Hematopoietic multipotent progenitor cell treated with erythropoietin and hydrocortisone succinate and interleukin-3 and kit ligand, for 8 days (in vitro differentiated cells): Measurements from ENCODE around the gene NFKBIA.
"Not testable (repeated sequence)": the region's sequence is repeated elsewhere in the genome, so short reads cannot be mapped to it uniquely, and the experiment has no call there.

Source experiments
- DNase-seq: peaks from one replicate; pipeline ENCODE4 v3.0.0-alpha.2; 2015

The NFKBIA gene

GRCh38 chr14:35388656-35389314 is 15.8 kb downstream of the NFKBIA start:
- DNase-seq: no peak

GRCh38 chr14:35387713-35388579 is 16.6 kb downstream of the NFKBIA start:
- no peak for DNase-seq

- DNase-seq: no peak
Observed at GRCh38 chr14:35387219-35387618, 17.3 kb downstream of the NFKBIA start.

GRCh38 chr14:35386673-35387125 is 17.9 kb downstream of the NFKBIA start:
- DNase-seq: no peak

GRCh38 chr14:35385042-35385839 is 19.3 kb downstream of the NFKBIA start:
- DNase-seq: no peak

GRCh38 chr14:35384455-35385041 is 20.0 kb downstream of the NFKBIA start:
- no peak for DNase-seq

- no peak for DNase-seq
Observed at GRCh38 chr14:35383569-35384454, 20.7 kb downstream of the NFKBIA start.

GRCh38 chr14:35380794-35381193 is 23.8 kb downstream of the NFKBIA start:
- DNase-seq: no peak

GRCh38 chr14:35379234-35379933 is 25.2 kb downstream of the NFKBIA start:
- not testable (repeated sequence) for DNase-seq

GRCh38 chr14:35378425-35379233 is 25.9 kb downstream of the NFKBIA start:
- no peak for DNase-seq

- no peak for DNase-seq
Observed at GRCh38 chr14:35375558-35376025, 29.0 kb downstream of the NFKBIA start.

GRCh38 chr14:35374263-35374712 is 30.3 kb downstream of the NFKBIA start:
- no peak for DNase-seq

- DNase-seq: not testable (repeated sequence)
Observed at GRCh38 chr14:35373208-35373607, 31.3 kb downstream of the NFKBIA start.

- DNase-seq: no peak
Observed at GRCh38 chr14:35370969-35371368, 33.6 kb downstream of the NFKBIA start.

GRCh38 chr14:35369701-35370191 is 34.8 kb downstream of the NFKBIA start:
- DNase-seq: no peak

- DNase-seq: peak; percentile 21
Observed at GRCh38 chr14:35368583-35369392, 35.8 kb downstream of the NFKBIA start.

GRCh38 chr14:35368139-35368460 is 36.4 kb downstream of the NFKBIA start:
- DNase-seq: no peak

GRCh38 chr14:35367056-35367372 is 37.5 kb downstream of the NFKBIA start:
- no peak for DNase-seq

GRCh38 chr14:35366521-35366976 is 38.0 kb downstream of the NFKBIA start:
- DNase-seq: no peak
